Measurements from ENCODE around the gene EPX. TPM values are rescaled to one million over a fixed set of nuclear protein-coding genes. Genes with fewer than 3 reads are reported as not detected.
A peak's percentile ranks its signal among the peaks of the same experiment; 100 is the strongest.

The EPX gene
- total RNA-seq, 1 experiment from 2014 or later = not detected

GRCh38 chr17:58176200-58176599 is 16.3 kb upstream of the EPX start:
- Histone ChIP-seq H3K9me2 (ENCODE audit: insufficient read depth) (no peaks in the 10 kb centered on the region), H3K4me3 (replicated peaks in 1 of 2; ENCODE audit: low read depth in 1 of 2, low read length in 2 of 2) (no peak overlapping the region), H3K9me3 (ENCODE audit: control insufficient read depth in 1 of 2, insufficient read depth in 1 of 2, low read depth in 1 of 2, low read length in 2 of 2) (no peaks in the 10 kb centered on the region), H3K79me2 (ENCODE audit: insufficient read depth, low read length) (no peaks in the 10 kb centered on the region), H3K9ac (ENCODE audit: low read length) (no peak overlapping the region), H3K27me3 (ENCODE audit: insufficient read depth, low read length) (peaks cover 10% of the 10 kb centered on the region), H4K20me1 (ENCODE audit: insufficient read depth) (no peaks in the 10 kb centered on the region), H3K4me1 (ENCODE audit: control insufficient read depth in 1 of 2, insufficient read depth in 2 of 2, low read length in 2 of 2) (0 out of 4 replicates have a peak, but pooled peaks cover 0 to 2% of the 10 kb centered on the region in 2 experiments), H3K36me3 (ENCODE audit: control insufficient read depth in 1 of 2, insufficient read depth in 2 of 2, low read length in 2 of 2) (no peaks in the 10 kb centered on the region), H2AFZ (ENCODE audit: low read depth, low read length, poor library complexity, severe bottlenecking) (no peak overlapping the region), H3K27ac (ENCODE audit: low read depth, low read length) (no peak overlapping the region), H3K4me2 (ENCODE audit: low read length) (no peak overlapping the region)
- intact Hi-C loops (cut with micrococcal nuclease) = no loop called here
- CTCF ChIA-PET = interaction anchor here (1.0 kb wide), 1 partner anchor 40 kb away, joined by 3 read pairs; no protein-coding TSS in a partner anchor
- TF ChIP-seq SIN3A (IDR thresholded peaks at IDR 0.05; ENCODE audit: low read depth) (no peak), ZNF274 (IDR thresholded peaks at IDR 0.05; ENCODE audit: low read depth, low read length) (no peak)
- TF ChIP-seq, protein P1, sequence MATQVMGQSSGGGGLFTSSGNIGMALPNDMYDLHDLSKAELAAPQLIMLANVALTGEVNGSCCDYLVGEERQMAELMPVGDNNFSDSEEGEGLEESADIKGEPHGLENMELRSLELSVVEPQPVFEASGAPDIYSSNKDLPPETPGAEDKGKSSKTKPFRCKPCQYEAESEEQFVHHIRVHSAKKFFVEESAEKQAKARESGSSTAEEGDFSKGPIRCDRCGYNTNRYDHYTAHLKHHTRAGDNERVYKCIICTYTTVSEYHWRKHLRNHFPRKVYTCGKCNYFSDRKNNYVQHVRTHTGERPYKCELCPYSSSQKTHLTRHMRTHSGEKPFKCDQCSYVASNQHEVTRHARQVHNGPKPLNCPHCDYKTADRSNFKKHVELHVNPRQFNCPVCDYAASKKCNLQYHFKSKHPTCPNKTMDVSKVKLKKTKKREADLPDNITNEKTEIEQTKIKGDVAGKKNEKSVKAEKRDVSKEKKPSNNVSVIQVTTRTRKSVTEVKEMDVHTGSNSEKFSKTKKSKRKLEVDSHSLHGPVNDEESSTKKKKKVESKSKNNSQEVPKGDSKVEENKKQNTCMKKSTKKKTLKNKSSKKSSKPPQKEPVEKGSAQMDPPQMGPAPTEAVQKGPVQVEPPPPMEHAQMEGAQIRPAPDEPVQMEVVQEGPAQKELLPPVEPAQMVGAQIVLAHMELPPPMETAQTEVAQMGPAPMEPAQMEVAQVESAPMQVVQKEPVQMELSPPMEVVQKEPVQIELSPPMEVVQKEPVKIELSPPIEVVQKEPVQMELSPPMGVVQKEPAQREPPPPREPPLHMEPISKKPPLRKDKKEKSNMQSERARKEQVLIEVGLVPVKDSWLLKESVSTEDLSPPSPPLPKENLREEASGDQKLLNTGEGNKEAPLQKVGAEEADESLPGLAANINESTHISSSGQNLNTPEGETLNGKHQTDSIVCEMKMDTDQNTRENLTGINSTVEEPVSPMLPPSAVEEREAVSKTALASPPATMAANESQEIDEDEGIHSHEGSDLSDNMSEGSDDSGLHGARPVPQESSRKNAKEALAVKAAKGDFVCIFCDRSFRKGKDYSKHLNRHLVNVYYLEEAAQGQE (IDR thresholded peaks at IDR 0.05; ENCODE audit: low read depth) = peak; percentile 82
- DNase-seq (ENCODE audit: low read depth, low spot score) (no peak), ATAC-seq (no peak)
- POLR2A ChIA-PET = no interaction called here
- no TSS peak for BruUV-seq (replicated peaks)
- RAD21 ChIA-PET (ENCODE audit: low non-redundant PET in 1 of 2, low total read pairs in 2 of 2, uncharacterized antibody in 2 of 2, unreplicated experiment in 2 of 2) = no interaction called here

DNA sequence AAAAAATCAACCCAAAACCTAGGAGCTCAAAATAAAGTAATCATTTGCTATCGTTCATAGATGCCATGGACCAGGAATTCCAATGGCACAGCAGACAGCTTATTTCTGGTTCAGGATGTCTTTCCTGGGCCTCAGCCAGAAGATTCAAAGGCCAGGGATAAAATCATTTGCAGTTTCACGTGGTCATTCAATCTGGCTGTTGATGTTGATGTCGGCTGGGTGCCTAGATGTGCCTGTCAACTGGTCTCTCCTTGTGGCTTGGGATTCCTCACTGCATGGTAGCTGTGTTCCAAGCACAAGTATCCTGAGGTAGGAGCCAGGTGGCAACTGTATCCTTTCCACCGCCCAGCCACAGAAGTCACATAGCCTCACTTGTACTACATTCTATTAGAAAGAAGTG is 10.7 kb upstream of the EPX start:
- ChIA-PET RAD21 (ENCODE audit: low non-redundant PET in 1 of 2, low total read pairs in 2 of 2, uncharacterized antibody in 2 of 2, unreplicated experiment in 2 of 2) (no interaction called here), CTCF (no interaction called here), POLR2A (no interaction called here)
- no peak overlapping the region for H2AFZ ChIP-seq (ENCODE audit: low read depth, low read length, poor library complexity, severe bottlenecking)
- DNase-seq (ENCODE audit: low read depth, low spot score) (no peak), ATAC-seq (no peak)
- H3K79me2 ChIP-seq (ENCODE audit: insufficient read depth, low read length) = no peaks in the 10 kb centered on the region
- TF ChIP-seq EZH2phosphoT487 (IDR thresholded peaks at IDR 0.05; ENCODE audit: borderline replicate concordance) (no peak), EGR1 (IDR thresholded peaks at IDR 0.05; ENCODE audit: low read depth) (no peak), POLR2A (IDR thresholded peaks at IDR 0.05; ENCODE audit: borderline replicate concordance, extremely low read depth, insufficient read depth, insufficient read length) (no peak), CBX3 (IDR thresholded peaks at IDR 0.05; ENCODE audit: low read depth) (no peak), TCF7L2 (IDR thresholded peaks at IDR 0.05; ENCODE audit: borderline replicate concordance, extremely low read depth, insufficient read depth, insufficient read length) (no peak), YY1 (IDR thresholded peaks at IDR 0.05; ENCODE audit: extremely low read depth, insufficient replicate concordance, low read depth, low read length) (no peak), FOSL1 (IDR thresholded peaks at IDR 0.05; ENCODE audit: low read depth) (no peak), SP1 (IDR thresholded peaks at IDR 0.05; ENCODE audit: low read depth) (no peak), ZNF274 (IDR thresholded peaks at IDR 0.05; ENCODE audit: low read depth, low read length) (no peak)
- TF ChIP-seq, protein P2, sequence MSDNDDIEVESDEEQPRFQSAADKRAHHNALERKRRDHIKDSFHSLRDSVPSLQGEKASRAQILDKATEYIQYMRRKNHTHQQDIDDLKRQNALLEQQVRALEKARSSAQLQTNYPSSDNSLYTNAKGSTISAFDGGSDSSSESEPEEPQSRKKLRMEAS (IDR thresholded peaks at IDR 0.05) = no peak
- TF ChIP-seq, protein P3, sequence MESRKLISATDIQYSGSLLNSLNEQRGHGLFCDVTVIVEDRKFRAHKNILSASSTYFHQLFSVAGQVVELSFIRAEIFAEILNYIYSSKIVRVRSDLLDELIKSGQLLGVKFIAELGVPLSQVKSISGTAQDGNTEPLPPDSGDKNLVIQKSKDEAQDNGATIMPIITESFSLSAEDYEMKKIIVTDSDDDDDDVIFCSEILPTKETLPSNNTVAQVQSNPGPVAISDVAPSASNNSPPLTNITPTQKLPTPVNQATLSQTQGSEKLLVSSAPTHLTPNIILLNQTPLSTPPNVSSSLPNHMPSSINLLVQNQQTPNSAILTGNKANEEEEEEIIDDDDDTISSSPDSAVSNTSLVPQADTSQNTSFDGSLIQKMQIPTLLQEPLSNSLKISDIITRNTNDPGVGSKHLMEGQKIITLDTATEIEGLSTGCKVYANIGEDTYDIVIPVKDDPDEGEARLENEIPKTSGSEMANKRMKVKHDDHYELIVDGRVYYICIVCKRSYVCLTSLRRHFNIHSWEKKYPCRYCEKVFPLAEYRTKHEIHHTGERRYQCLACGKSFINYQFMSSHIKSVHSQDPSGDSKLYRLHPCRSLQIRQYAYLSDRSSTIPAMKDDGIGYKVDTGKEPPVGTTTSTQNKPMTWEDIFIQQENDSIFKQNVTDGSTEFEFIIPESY (IDR thresholded peaks at IDR 0.05; ENCODE audit: extremely low read depth, insufficient replicate concordance, low read length) = no peak
- H3K4me2 ChIP-seq (ENCODE audit: low read length) = no peak overlapping the region
- no peaks in the 10 kb centered on the region for H4K20me1 ChIP-seq (ENCODE audit: insufficient read depth)
- H3K9ac ChIP-seq (ENCODE audit: low read length) = no peak overlapping the region
- H3K27me3 ChIP-seq (ENCODE audit: insufficient read depth, low read length) = peaks cover 11% of the 10 kb centered on the region
- no peak overlapping the region for H3K4me3 ChIP-seq (replicated peaks in 1 of 2; ENCODE audit: low read depth in 1 of 2, low read length in 2 of 2)
- H3K4me1 ChIP-seq (ENCODE audit: control insufficient read depth in 1 of 2, insufficient read depth in 2 of 2, low read length in 2 of 2) = peaks cover 8 to 15% of the 10 kb centered on the region in 2 experiments; a peak in 3 of 4 replicates
- intact Hi-C loops (cut with micrococcal nuclease) = no loop called here
- no peak overlapping the region for H3K27ac ChIP-seq (ENCODE audit: low read depth, low read length)
- H3K36me3 ChIP-seq (ENCODE audit: control insufficient read depth in 1 of 2, insufficient read depth in 2 of 2, low read length in 2 of 2) = no peaks in the 10 kb centered on the region
- no TSS peak for BruUV-seq (replicated peaks)
- no peaks in the 10 kb centered on the region for H3K9me3 ChIP-seq (ENCODE audit: control insufficient read depth in 1 of 2, insufficient read depth in 1 of 2, low read depth in 1 of 2, low read length in 2 of 2)
- H3K9me2 ChIP-seq (ENCODE audit: insufficient read depth) = no peaks in the 10 kb centered on the region
